WTC11 (cell line): ENCODE measurements around the gene SELENOP.

Source experiments
- CBFB ChIP-seq: sonication (generic); formaldehyde crosslinking; IDR thresholded peaks from 2 replicates; pipeline ENCODE4 v1.8.1; 2022; ENCODE audit warnings: mild to moderate bottlenecking, low read depth, missing genetic modification reagents
- CREB1 ChIP-seq: sonication (generic); formaldehyde crosslinking; IDR thresholded peaks from 2 replicates; pipeline ENCODE4 v1.8.0; 2023; ENCODE audit warnings: mild to moderate bottlenecking, missing genetic modification reagents
- ESRRA ChIP-seq: sonication (generic); formaldehyde crosslinking; IDR thresholded peaks from 2 replicates; pipeline ENCODE4 v1.8.1; 2022; ENCODE audit warnings: mild to moderate bottlenecking, missing genetic modification reagents, borderline replicate concordance
- HMGXB4 ChIP-seq: sonication (generic); formaldehyde crosslinking; IDR thresholded peaks from 2 replicates; pipeline ENCODE4 v1.8.1; 2023; ENCODE audit warnings: mild to moderate bottlenecking, moderate library complexity, missing genetic modification reagents
- JUN ChIP-seq: sonication (generic); formaldehyde crosslinking; IDR thresholded peaks from 2 replicates; pipeline ENCODE4 v1.8.0; 2023; ENCODE audit warnings: mild to moderate bottlenecking, missing genetic modification reagents
- MAX ChIP-seq: sonication (generic); formaldehyde crosslinking; IDR thresholded peaks from 2 replicates; pipeline ENCODE4 v1.8.0; 2022; ENCODE audit warnings: mild to moderate bottlenecking, missing genetic modification reagents
- SMAD3 ChIP-seq: sonication (generic); formaldehyde crosslinking; IDR thresholded peaks from 2 replicates; pipeline ENCODE4 v1.8.0; 2022; ENCODE audit warnings: missing genetic modification reagents, mild to moderate bottlenecking, borderline replicate concordance
- TF ChIP-seq, protein P1 (sequence below): fragments of 200-600 bp; IDR thresholded peaks from 2 replicates; pipeline ENCODE4 v1.8.0; 2022; ENCODE audit warnings: antibody characterized with exemption

DNA sequence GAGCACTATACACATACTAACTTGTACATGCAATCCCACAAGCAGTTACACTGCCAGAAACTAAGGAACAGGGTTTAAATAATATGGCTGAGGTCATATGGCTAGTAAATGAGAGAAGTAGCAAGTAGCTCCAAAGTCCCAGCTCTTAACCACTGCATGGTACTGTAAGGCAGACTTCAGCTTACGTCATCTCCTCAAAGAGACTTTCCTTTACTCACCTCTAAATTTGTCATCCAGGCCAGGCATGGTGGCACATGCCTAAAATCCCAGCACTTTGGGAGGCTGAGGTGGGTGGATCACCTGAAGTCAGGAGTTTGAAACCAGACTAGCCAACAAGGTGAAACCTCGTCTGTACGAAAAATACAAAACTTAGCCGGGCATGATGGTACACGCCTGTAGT lies 20.4 kb upstream of the SELENOP start:
- TF ChIP-seq JUN (CRISPR knock-in tag) (no peak), MAX (no peak), ESRRA (CRISPR knock-in tag) (no peak), CREB1 (CRISPR knock-in tag) (no peak), CBFB (no peak), HMGXB4 (no peak), SMAD3 (CRISPR knock-in tag) (no peak)
- TF ChIP-seq, protein P1, sequence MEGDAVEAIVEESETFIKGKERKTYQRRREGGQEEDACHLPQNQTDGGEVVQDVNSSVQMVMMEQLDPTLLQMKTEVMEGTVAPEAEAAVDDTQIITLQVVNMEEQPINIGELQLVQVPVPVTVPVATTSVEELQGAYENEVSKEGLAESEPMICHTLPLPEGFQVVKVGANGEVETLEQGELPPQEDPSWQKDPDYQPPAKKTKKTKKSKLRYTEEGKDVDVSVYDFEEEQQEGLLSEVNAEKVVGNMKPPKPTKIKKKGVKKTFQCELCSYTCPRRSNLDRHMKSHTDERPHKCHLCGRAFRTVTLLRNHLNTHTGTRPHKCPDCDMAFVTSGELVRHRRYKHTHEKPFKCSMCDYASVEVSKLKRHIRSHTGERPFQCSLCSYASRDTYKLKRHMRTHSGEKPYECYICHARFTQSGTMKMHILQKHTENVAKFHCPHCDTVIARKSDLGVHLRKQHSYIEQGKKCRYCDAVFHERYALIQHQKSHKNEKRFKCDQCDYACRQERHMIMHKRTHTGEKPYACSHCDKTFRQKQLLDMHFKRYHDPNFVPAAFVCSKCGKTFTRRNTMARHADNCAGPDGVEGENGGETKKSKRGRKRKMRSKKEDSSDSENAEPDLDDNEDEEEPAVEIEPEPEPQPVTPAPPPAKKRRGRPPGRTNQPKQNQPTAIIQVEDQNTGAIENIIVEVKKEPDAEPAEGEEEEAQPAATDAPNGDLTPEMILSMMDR: no peak
